Mucosa of stomach (tissue), 1 donor: ENCODE measurements around the gene RBM10.

ENCODE experiments used
- H3K27me3 ChIP-seq: one replicate; pipeline ENCODE4 v1.7.0; 2013; ENCODE audit warnings: mild to moderate bottlenecking, low read length; ENCODE audit not compliant: control insufficient read depth, insufficient read depth
- H3K36me3 ChIP-seq: one replicate; pipeline ENCODE4 v1.7.0; 2013; ENCODE audit warnings: low read length; ENCODE audit not compliant: control insufficient read depth, insufficient read depth
- H3K4me1 ChIP-seq: one replicate; pipeline ENCODE4 v1.7.0; 2013; ENCODE audit warnings: mild to moderate bottlenecking, low read length; ENCODE audit not compliant: control insufficient read depth, insufficient read depth
- H3K4me3 ChIP-seq: one replicate; pipeline ENCODE4 v1.7.0; 2013; ENCODE audit warnings: low read length
- H3K9ac ChIP-seq: one replicate; pipeline ENCODE4 v1.7.0; 2013; ENCODE audit warnings: mild to moderate bottlenecking, low read length, moderate library complexity
- H3K9me3 ChIP-seq: one replicate; pipeline ENCODE4 v1.7.0; 2013; ENCODE audit warnings: mild to moderate bottlenecking, low read length, moderate library complexity; ENCODE audit not compliant: control insufficient read depth
- donor health status: Pancreatic carcinoma.

RBM10 gene

GRCh38 chrX:47232197-47232802 lies 87.3 kb downstream of the RBM10 start:
- H3K36me3 ChIP-seq, result no peaks in the 10 kb centered on the region
- H3K9me3 ChIP-seq, result no peaks in the 10 kb centered on the region
- peak overlapping the region; percentile 84 for H3K9ac ChIP-seq
- H3K4me3 ChIP-seq, result no peak overlapping the region
- peaks cover 6% of the 10 kb centered on the region for H3K4me1 ChIP-seq
- no peaks in the 10 kb centered on the region for H3K27me3 ChIP-seq

- no peaks in the 10 kb centered on the region for H3K27me3 ChIP-seq
- peaks cover 6% of the 10 kb centered on the region for H3K4me1 ChIP-seq
- no peak within 1 kb of the TSS for H3K4me3 ChIP-seq
- H3K9ac ChIP-seq, result peak within 1 kb of the TSS; percentile 84
- H3K36me3 ChIP-seq, result no peaks in the 10 kb centered on the region
- H3K9me3 ChIP-seq, result no peaks in the 10 kb centered on the region
Measured at GRCh38 chrX:47232803-47233332, 87.8 kb downstream of the RBM10 start, which contains the start of gene USP11. Gene USP11, plus strand, starts transcription at chrX:47233009. Its CDS starts 35 bp downstream, at chrX:47233044.

GRCh38 chrX:47233333-47234113 lies 88.5 kb downstream of the RBM10 start:
- Histone ChIP-seq H3K4me3 (no peak overlapping the region), H3K9ac (peak overlapping the region; percentile 84), H3K27me3 (no peaks in the 10 kb centered on the region), H3K36me3 (no peaks in the 10 kb centered on the region), H3K9me3 (no peaks in the 10 kb centered on the region), H3K4me1 (peaks cover 6% of the 10 kb centered on the region)

- H3K27me3 ChIP-seq, result no peaks in the 10 kb centered on the region
- no peaks in the 10 kb centered on the region for H3K9me3 ChIP-seq
- H3K4me3 ChIP-seq, result no peak overlapping the region
- H3K36me3 ChIP-seq, result no peaks in the 10 kb centered on the region
- peak overlapping the region; percentile 84 for H3K9ac ChIP-seq
- H3K4me1 ChIP-seq, result peaks cover 6% of the 10 kb centered on the region
Measured at GRCh38 chrX:47234583-47234982, 89.6 kb downstream of the RBM10 start.

- peaks cover 6% of the 10 kb centered on the region for H3K4me1 ChIP-seq
- no peak overlapping the region for H3K9ac ChIP-seq
- H3K4me3 ChIP-seq, result no peak overlapping the region
- H3K36me3 ChIP-seq, result no peaks in the 10 kb centered on the region
- no peaks in the 10 kb centered on the region for H3K9me3 ChIP-seq
- no peaks in the 10 kb centered on the region for H3K27me3 ChIP-seq
Measured at GRCh38 chrX:47235691-47236103, 90.7 kb downstream of the RBM10 start.
